Activated naive CD4-positive, alpha-beta T cell treated with Interleukin-2 at 50 U/mL for 16 hours (primary cell): ENCODE results near the gene MICAL2.

ENCODE experiments used
- DNase-seq: peaks from one replicate; pipeline ENCODE4 v3.0.0-alpha.2; 2020

Gene MICAL2

DNA sequence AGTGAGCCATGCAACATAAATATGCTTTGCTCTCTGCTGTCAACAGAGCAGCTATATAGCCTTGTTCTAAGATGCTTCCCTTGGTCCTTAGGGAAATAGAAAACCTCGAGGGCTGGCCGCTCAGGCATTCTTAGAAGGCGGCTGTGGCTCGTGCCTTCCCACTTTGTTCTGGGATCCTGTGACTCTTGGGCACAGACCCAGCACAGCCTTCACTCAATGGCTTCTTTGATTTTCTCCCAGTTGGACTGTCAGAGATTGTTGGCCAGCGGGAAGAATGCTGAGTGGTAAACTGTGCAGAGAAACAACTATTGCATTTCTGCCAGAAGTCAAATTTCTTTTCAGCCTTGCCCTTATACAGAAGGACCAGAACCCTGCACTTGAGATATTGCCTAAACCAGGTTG is 9.5 kb upstream of the MICAL2 start:
- no peak for DNase-seq

DNA sequence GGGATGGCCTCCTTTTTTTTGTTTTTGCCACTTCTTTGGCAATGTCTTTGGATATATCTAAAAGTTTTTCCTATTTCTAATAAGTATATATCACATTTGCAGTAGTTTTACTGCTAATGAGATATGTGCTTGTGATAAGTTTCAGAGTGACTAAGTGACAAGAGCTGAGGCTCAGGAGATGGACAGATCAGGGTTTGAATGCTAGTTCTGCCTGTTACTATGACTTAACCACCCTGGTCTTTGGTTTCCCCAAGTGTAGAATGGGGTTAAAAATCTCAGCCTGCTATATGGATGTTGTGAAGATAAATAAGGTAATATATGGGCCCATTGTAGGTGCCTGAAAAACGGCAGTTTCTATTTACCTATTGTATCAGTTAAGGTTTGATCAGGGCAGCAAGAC is 9.1 kb upstream of the MICAL2 start:
- no peak for DNase-seq

DNA sequence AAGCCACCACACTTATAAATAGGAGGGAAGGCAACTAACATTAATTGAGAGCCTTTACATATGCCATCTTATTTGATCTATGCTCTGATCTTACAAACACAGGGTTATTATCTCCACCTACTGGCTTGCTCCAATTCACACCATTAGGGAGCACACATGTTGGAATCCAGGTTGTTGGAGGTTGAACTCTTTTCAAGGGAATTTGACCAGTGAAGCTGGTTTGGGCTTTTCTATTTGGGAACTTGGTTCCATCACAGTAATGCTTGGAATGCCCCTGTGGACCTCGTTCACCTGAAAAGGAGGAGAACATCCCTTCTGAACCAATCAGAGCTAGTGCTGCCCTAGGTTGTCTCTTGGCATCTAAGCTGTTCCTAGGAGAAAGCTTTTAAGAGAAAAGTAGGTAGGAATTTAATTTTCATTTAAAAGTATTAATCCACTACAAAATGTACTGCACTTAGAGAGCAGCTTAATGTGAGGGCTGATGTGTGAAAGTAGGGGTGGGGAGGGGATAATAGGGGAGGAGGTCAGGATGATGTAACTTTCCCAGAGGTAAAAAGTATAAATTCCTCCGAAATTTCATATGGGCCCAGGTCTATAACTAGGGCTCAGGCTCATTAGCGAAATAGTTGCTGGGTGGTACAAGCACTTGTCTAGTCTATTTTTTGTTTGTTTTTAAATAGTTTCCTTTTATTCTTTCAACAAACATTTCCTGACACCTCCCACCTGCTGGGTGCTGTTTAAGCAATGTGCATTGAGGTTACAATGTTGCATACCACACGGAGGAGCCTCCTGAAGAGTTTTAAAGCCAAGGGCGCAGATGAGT is 7.6 kb upstream of the MICAL2 start:
- no peak for DNase-seq

DNA sequence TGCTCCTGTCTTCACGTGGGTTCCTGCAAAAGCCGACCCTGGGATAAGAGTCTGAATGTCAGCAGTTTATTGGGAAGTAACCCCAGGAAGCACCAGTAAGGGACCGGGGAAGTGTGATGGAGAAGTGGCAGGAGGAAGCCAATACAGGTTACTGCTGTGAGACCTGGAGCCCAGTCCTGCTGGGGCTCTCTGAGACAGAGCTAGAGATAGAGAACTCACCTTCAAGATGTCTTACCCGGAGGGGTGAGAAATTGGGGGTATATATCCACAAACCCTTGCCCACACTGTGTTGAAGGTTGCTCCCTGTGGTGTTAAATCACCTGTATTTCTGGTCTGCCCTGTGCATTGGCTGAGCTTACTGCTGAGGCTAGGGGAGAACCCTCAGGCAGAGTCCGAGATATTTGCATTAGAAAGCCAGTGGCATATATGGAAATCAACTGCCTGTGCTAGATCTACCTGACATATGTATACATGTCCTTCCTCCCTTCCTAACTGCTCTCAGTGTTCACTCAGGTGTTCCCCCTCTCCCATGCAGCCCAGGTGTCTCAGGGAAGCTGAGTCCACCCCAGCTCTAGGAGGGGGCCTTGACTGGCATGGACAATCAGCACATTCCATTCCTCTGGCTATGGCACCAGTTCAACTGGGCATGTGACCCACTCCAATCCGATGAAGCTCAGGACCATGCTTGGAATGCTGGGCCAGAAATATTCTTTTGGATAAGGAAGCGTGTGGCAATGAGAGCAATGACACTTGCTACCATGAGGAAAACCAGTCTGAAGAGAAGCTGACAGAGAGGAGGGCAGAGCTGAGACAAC is 6.8 kb upstream of the MICAL2 start:
- no peak for DNase-seq

DNA sequence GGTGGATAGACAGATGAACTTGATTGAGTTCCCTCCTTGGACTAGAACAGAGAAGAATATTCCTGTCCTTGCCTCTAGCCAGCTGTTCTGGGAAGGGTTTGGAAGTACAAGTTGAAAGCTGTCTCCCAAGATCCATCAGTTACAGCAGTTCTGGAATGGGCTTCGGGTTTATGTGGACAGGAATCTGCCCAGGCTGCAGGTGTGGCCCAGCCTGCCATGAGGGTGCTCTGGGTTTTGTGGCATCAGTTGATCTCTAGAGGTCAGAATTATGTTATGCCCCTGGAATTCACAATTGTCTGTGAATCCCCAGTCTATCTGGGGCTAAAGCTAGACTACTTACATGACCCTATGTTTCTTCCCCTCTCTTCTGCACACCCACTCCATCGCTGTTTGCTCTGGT is 4.9 kb upstream of the MICAL2 start:
- no peak for DNase-seq

DNA sequence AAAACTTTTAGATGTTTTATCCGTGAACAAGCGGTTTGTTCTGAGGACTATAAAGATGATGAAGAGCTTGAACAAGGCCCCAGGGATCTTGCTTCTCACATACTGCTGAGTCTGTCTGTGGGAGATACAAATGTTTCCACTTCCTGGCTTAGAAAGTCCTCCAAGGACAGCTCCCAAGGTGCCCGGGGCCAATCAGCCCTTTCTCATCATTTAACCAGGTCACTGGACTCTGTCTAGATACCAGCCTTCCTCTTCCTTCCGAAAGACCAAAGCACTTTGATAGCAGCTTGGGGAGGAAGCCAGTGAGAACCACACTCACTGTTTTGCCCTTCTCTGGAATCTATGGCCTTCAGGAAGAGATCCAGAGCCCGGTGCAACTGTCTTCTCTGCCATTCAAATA is 4.3 kb upstream of the MICAL2 start:
- no peak for DNase-seq

DNA sequence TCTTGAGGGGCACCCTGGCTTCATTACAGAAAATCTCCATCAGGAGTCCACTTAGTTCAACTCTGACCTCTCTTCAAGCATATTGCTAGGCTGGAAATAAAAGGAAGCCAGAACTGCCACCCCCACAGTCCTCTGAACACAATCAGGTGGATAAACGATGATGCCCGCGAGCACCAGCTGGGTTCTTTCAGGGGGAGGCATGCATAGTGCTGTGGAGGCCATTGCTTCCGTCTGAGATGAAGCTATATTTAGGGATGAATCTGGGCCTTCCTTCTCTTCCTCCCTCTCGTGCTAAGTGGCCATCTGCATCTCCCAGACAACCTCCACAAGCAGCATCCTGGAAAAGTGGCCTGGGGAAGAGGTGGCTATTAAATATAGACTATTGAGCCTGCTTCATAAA is 3.9 kb upstream of the MICAL2 start:
- no peak for DNase-seq

DNA sequence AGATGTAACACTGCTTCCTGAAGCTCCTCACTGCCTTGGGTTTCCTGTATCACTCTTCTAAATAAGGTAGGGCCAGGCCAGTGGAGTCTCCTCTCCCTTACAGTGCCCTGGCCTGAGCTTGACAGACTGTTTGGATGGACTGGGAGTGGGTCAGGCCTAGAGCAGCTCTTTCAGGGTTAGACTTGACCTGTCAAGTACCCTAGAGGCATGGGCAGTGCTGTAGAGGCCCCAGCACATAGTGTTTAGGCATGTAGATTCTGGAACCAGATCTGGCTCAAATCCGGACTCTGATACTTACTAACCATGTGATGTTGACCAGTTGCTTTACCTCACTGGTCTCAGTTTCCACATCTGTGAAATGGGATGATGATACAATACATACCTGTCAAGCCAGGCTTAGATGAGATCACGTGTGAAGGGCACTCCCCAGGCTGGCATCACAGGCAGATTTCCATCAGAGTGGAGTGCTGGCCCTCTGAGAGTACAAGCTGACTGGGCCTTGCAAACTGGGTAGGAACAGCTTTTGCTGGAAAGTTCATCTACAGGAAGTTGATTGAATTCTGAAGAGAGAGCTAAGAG is 1.4 kb upstream of the MICAL2 start:
- DNase-seq, result no peak

DNA sequence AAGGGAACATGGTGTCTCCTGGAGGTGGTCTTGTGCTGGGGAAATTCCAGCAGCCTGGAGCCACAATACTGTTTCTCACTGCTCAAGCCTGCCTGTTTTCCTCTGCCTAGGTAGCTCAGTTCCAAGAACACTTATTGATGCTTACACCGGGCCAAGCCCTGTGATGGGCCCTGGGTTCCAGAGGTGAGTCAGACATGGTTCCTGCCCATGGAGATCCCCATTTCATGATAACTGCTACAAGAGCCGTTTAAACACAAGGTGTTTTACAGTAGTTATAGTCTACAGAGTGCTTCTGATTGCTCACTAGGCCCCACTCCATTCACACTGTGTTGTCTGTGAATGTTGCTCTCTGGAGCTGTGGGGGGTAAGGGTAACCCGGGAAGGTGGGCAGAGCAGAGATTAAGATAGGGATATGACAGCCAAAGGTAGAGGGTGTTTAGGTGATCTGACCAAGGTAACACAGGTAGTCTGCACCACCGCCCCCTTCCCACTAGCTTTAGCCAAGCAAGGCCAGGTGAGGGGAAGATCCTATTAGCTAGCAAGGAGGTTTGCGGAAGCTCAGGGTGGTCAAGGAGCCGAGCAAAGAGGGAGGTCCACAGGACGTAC is 696 bp upstream of the MICAL2 start:
- DNase-seq, result peak; percentile 21

DNA sequence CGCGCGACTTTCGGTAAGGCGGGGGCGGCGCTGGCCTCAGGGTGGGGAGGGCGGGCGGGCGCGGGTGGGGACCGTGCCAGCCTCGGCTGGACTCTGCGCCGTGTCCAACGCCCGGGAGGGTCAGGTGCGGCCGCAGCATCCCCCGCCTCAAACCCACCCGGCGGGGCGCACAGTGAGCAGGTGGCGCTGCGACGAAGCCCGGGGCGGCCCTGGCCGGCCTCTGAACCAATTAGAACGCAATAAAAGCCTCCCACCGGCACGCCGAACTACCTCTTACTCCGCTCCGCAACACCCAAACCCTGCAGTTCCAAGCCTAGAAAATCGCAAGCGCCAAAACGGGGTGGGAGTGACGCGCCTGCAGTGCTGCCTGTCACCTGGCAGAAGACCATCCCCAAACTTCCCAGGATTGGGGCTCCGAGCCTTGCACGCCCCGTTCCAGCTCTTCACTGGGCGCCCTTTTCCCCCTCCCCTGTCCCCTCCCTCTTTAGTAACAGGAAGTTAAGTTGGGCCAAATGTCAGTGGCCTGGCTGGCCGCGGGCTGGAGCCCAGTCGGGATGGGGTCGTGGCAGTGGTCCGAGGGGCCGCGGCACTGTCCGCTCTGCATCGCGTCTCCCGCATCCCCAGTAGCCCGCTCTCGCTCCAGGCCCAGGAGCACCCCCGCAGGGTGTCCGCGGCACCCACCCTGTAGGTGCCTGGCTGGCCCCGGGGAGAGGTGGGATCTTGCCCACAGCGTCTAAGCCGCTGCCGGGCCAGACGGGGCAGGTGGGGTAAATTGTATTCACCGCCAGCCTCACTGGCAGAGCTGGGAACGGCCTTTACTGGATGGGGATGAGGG is 541 bp downstream of the MICAL2 start:
- peak; percentile 49 for DNase-seq

DNA sequence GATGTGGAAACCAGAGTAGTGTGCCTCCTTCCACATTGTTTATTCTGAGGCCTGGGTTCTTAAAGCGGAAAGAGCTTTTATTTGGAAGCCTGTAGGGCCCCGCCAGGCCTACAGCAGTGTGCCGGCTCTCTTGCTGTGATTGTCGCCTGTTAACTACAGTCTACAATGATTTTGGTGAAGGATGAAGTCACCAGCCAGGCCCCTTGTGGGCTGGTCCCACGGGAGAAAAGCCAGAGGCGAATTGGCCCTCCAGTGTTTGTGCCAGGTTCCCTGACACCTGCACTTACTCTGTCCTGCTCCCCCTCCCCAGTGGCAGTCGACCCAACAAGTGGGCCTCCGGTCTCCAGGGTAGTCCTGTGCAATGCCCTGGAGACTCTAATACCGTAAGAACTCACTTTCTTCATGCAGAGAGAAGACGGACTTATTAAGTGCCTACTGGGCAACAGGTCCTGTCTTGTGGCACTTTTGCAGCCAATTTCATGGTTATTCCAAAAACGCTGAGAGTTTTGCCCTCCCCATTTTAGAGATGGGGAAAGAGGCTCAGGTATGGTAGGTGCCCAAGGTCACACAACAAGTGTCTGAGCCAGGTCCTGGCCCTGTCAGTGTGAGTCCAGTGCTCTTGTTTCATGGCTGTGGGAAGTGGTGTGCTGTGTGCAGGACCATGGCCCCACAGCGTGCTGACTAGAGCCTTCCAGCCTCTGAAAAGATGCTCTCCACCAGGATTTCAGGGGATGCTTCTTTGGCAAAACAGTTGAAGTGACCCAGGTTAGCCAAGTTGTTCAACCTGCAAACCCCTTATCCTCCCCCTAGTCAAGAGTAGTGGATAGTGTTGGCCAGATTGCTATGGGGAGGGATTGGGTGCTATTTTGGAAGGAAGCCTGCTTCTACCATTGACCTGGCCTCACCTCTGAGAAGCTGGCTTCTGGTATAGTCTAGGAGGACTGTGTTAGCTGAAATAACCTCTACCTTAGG is 1.4 kb downstream of the MICAL2 start:
- DNase-seq, result no peak

DNA sequence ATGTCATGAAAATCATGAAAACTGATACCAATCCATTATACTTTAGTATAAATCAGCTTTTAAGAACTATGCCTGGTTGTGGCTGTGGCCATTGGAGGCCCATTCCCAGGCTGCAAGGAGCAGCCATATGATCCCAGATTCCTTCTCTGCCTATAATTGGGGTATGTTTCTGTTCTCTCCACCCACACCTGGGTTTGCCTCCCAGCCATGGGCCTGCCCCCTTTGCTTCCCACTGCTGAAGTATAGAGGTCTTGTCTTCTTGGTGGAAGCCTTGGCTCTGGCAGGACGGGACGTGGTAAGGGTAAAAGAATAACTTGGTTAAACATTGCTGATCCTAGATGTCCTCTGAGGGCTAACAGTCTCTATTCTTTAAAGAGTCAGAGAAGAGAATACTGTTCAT is 2.4 kb downstream of the MICAL2 start:
- DNase-seq, result no peak

DNA sequence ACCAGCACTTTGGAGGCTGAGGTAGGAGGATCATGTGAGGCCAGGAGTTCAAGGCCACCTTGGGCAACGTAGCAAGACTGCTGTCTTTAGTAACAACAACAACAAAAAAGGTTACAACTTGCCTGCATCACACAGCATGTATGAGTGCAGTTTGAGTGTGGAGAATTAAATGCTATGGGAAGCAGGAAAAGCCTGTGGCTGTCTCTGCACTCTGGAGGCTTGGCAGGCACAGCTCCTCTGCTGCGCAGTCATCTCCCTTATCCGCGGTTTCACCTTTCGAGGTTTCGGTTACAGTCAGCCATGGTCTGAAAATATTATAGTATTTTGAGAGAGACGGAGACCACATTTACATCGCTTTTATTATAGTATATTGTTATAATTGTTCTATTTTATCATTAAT is 2.9 kb downstream of the MICAL2 start:
- DNase-seq, result peak; percentile 39

DNA sequence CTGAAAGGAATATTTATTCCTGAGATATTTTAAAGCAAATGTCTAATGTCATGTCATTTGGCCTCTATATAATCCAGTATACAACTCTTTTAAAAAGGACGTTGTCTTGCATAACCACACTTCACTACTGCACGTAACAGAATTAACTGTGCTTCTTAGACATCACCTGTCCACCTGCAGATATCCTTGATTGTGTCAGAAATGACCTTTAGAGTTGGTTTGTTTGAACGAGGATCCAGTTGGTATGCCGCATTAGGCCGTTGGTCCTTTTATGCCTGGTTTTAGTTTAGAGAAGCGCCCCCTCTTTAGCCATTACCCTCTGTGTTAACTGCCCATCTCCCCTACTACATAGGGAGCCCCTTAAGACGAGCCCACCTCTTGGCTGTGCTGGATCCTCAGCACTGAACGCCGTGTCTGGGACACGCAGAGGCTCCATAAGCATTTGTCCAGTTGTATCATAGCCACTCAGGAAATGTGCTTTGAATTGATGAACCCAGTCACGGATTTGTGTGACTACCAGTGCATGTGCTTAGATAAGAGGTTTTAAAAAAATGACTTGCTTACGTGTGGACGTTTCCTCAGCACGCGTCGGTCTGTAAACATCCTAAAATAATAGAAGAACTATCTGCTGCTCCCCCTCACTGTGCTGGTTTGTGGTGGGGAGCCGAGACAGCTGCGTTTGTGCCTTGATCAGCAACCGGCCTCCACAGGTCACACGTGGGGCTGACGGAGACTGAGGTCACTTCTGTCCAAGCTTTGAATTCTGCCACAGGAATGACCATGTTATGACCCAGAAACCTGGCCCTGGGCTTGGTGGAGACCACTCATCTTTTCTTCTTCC is 4.0 kb downstream of the MICAL2 start:
- DNase-seq, result no peak

DNA sequence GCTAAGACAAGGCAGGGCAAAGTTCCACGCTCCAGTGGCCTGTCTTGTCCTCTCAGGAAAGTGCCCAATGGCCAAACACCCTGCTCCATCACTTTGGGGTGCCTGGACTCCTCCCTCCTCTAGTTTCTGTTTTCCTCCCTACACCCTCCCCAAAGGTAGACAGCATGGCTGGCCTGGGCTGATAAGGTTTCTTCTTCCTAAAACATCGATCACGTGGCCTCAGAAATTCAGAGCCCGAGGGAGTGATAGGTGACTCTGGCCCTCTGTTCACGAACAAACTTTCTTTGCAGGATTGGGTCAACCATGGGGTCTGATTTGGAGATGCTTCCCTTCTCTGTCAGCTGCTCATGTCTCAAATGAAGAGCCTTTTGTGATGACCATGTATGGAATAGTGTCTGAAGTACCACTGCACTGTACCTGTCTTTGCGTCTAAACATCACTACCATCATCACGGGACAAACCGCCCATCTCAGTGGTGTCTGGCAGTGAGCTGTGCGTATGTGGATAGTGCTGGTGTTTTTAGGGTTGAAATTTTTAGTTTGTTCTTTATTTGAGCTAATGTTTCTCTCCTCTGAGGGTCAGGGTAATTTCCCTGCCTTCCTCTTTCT is 6.1 kb downstream of the MICAL2 start:
- no peak for DNase-seq

DNA sequence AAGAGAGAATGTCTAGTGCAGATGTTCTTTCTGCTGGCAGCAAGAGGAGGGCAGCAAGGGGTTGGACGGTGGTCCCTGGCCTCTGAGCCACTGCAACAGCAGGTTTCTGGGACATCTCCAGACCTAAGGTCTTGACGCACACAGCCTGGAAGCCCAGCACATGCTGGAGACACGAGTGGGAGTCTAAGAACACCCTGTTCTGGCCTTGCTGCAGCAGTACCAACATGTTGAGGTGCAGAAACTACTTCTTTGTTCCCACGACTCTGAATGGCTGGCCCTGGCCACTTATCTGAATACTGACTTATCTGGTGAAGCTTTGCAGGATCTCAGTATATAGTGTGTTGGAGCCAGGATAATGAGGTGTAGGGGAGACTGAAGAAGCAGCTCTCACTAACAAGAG is 6.8 kb downstream of the MICAL2 start:
- no peak for DNase-seq

DNA sequence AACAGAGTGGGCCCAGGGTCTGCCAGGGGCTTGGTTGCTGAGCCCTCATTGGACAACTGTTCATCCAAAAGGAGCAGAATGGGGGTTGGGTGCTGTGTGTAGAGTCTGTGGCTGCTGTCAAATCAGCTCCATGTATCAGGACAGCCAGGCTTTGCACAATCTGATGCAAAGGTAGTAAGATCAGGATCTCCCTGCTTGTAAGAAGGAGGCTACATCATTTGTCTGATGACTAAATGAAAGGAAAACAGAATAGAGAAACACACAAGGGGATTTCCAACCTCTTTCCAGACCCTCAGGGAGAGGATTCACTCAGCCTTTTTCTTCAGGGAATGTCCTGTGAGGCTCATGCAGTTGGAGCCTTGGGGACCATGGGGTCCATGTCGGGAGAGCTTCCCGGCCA is 7.2 kb downstream of the MICAL2 start:
- DNase-seq, result no peak

DNA sequence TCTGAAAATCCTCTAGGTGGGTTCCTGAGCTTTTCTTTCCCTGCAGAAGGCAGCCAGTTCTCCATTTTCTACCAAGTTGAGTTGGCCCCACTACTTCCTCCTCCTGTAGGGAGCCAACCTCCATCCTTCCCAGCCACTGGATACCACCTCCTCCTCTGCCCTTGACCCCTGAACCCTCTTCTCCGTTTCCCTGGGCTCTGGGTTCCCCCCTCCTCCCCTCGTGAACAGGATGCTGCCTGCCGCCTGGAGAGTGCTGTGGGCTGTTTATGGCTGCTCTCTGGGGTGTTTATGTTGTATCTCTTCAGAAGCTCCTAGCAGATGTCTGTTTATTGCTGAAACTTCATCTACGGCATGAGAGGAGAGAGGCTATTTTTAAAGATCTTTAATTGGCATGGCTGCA is 8.6 kb downstream of the MICAL2 start:
- DNase-seq, result no peak

DNA sequence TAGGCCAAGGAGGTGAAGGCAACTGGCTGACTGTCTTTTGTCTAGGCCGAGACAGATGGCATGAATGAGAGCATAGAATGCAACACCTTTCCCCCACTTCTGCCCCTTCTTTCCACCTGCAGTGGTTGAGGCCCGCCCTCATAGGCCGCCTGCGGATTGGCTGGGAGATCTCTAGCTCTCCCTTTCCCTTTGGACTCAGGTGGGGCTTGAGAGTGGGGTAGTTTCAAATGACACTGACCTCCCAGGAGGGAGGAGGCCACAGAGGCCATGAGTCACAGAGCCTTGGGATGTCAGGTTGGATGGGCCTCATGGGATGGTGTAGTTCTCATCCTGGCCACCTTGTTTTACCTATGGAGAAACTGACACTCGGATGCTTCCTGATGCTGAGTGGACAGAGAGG is 9.1 kb downstream of the MICAL2 start:
- DNase-seq, result no peak
